CD4-positive, alpha-beta memory T cell (primary cell): ENCODE results near the gene HECTD2. TPM values are rescaled to one million over a fixed set of nuclear protein-coding genes. Genes with fewer than 3 reads are reported as not detected.

Experiments
- CTCF ChIA-PET: fragments of 350-600 bp; sonication (Branson Sonifier 250); formaldehyde crosslinking; loops from one replicate; lab custom pipeline; 2021; ENCODE audit warnings: inconsistent platforms; ENCODE audit not compliant: partially characterized antibody; lab: Charles Lee
- POLR2A ChIA-PET: fragments of 350-600 bp; sonication (Branson Sonifier 250); formaldehyde crosslinking; loops from one replicate; lab custom pipeline; 2021; ENCODE audit not compliant: partially characterized antibody; lab: Charles Lee
- DNase-seq, 5 donors: peaks; one replicate each; pipeline versions ENCODE4 v3.0.0 to v3.0.0-alpha.2; 2020 to 2022; ENCODE audit warnings: mixed read lengths in 1 of 5
- H3K27ac ChIP-seq: one replicate; pipeline ENCODE4 v1.7.0; 2013; ENCODE audit warnings: low read depth, low read length
- H3K27me3 ChIP-seq: 2 replicates; pipeline ENCODE4 v1.7.0; 2013; ENCODE audit warnings: mild to moderate bottlenecking, low read length, moderate library complexity; ENCODE audit not compliant: insufficient read depth
- H3K36me3 ChIP-seq: 2 replicates; pipeline ENCODE4 v1.7.0; 2013; ENCODE audit warnings: mild to moderate bottlenecking, low read length, moderate library complexity; ENCODE audit not compliant: insufficient read depth
- H3K4me1 ChIP-seq: 2 replicates; pipeline ENCODE4 v1.7.0; 2013; ENCODE audit warnings: mild to moderate bottlenecking, low read length, moderate library complexity; ENCODE audit not compliant: insufficient read depth
- H3K4me3 ChIP-seq, 2 donors: one replicate each; pipeline ENCODE4 v1.7.0; 2013; ENCODE audit warnings: low read length in 2 of 2, mild to moderate bottlenecking in 1 of 2
- H3K9me3 ChIP-seq, 2 donors: one replicate each; pipeline ENCODE4 v1.7.0; 2013; ENCODE audit warnings: low read length in 2 of 2, control low read depth in 1 of 2; ENCODE audit not compliant: control insufficient read depth in 1 of 2
- H3K27ac Mint-ChIP-seq, 7 donors: one replicate each; pipeline ENCODE4 v1.8.0; 2020 to 2021; ENCODE audit warnings: mixed read lengths in 7 of 7, mild to moderate bottlenecking in 6 of 7, inconsistent platforms in 3 of 7, moderate library complexity in 3 of 7
- H3K27me3 Mint-ChIP-seq, 2 donors: one replicate each; pipeline ENCODE4 v1.8.0; 2020 to 2021; ENCODE audit warnings: mixed read lengths in 2 of 2
- H3K36me3 Mint-ChIP-seq, 2 donors: one replicate each; pipeline ENCODE4 v1.8.0; 2020 to 2021; ENCODE audit warnings: mixed read lengths in 2 of 2, inconsistent platforms in 1 of 2, mild to moderate bottlenecking in 1 of 2
- H3K4me1 Mint-ChIP-seq, 4 donors: one replicate each; pipeline ENCODE4 v1.8.0; 2020 to 2021; ENCODE audit warnings: mixed read lengths in 4 of 4, mild to moderate bottlenecking in 1 of 4
- H3K4me3 Mint-ChIP-seq, 8 donors: one replicate each; pipeline ENCODE4 v1.8.0; 2020 to 2021; ENCODE audit warnings: mixed read lengths in 8 of 8, mild to moderate bottlenecking in 7 of 8, moderate library complexity in 6 of 8, inconsistent platforms in 3 of 8
- H3K9me3 Mint-ChIP-seq, 8 donors: one replicate each; pipeline ENCODE4 v1.8.0; 2020 to 2021; ENCODE audit warnings: mixed read lengths in 8 of 8, mild to moderate bottlenecking in 5 of 8, inconsistent platforms in 3 of 8, moderate library complexity in 1 of 8
- intact Hi-C: fragments of 100-400 bp; cut with micrococcal nuclease; formaldehyde crosslinking; loops from one replicate; pipeline ENCODE4 v1.15.1; 2023
- polyA plus RNA-seq, 2 donors: library from polyadenylated mRNA; unstranded; fragments of 300-500 nt; fragmentation: Illumina TruSeq; gene quantifications; one replicate each; pipeline ENCODE4 v1.2.3, GENCODE V29; 2021
- total RNA-seq, 2 experiments: library from RNA; stranded (reverse); gene quantifications; one replicate each; pipeline ENCODE4 v1.2.3, GENCODE V29; 2021

HECTD2 gene
- total and polyA plus RNA-seq, 4 experiments from 2014 or later: 0.37 to 2.7 (median 1.6) TPM

DNA sequence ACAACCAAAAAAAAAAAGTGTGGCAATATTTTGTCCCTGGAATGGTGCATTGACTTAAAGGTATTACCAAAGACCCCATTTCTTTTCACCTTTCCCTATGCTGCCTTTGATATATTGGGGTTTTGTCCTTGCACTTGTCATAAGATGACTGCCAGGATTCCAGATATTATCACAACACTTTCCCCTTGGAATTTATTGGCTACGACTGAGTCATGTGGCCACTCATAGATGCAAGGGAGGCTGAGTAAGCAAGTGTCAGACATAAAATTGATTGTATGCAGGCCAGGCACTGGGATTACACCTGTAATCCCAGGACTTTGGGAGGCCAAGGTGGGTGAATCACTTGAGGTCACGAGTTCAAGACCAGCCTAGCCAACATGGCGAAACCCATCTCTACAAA, 139.1 kb downstream of the HECTD2 start:
- DNase-seq: no peak
- H3K27ac Mint-ChIP-seq: no peak overlapping the region
- H3K27ac ChIP-seq: no peak overlapping the region
- intact Hi-C loops: no loop called here
- H3K4me3 ChIP-seq: no peak overlapping the region
- CTCF ChIA-PET: no interaction called here
- H3K9me3 Mint-ChIP-seq: no peaks in the 10 kb centered on the region
- no peaks in the 10 kb centered on the region for H3K36me3 ChIP-seq
- H3K9me3 ChIP-seq: no peaks in the 10 kb centered on the region
- H3K4me3 Mint-ChIP-seq: no peak overlapping the region
- H3K4me1 Mint-ChIP-seq: no peaks in the 10 kb centered on the region
- no peaks in the 10 kb centered on the region for H3K27me3 ChIP-seq
- no peaks in the 10 kb centered on the region for H3K4me1 ChIP-seq
- H3K27me3 Mint-ChIP-seq: peaks cover 0 to 6% of the 10 kb centered on the region in 2 donors
- no peaks in the 10 kb centered on the region for H3K36me3 Mint-ChIP-seq
- POLR2A ChIA-PET: no interaction called here

DNA sequence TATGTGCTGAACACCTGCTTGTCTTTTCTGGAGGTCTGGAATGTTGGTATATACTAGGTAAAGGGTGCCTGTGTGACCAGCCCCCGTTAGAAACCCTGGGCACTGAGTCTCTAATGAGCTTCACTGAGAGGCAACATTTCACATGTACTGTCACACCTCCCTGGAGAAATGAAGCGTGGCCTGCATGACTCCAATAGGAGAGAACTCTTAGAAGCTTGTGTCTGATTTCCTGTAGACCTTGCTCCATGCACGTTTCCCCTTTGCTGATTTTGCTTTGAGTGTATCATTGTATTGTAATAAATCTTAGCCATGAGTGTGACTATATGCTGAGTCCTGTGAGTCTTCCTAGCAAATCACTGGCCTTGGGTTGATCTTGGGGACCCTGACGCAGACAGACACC, 139.9 kb downstream of the HECTD2 start:
- ChIA-PET CTCF (no interaction called here), POLR2A (no interaction called here)
- no peak overlapping the region for H3K27ac ChIP-seq
- no peaks in the 10 kb centered on the region for H3K4me1 Mint-ChIP-seq
- H3K27me3 ChIP-seq: no peaks in the 10 kb centered on the region
- H3K27ac Mint-ChIP-seq: no peak overlapping the region
- H3K27me3 Mint-ChIP-seq: peaks cover 0 to 6% of the 10 kb centered on the region in 2 donors
- no peak for DNase-seq
- intact Hi-C loops: no loop called here
- no peak overlapping the region for H3K4me3 ChIP-seq
- no peaks in the 10 kb centered on the region for H3K9me3 Mint-ChIP-seq
- H3K4me1 ChIP-seq: no peaks in the 10 kb centered on the region
- no peaks in the 10 kb centered on the region for H3K36me3 Mint-ChIP-seq
- H3K4me3 Mint-ChIP-seq: no peak overlapping the region
- no peaks in the 10 kb centered on the region for H3K9me3 ChIP-seq
- H3K36me3 ChIP-seq: no peaks in the 10 kb centered on the region

DNA sequence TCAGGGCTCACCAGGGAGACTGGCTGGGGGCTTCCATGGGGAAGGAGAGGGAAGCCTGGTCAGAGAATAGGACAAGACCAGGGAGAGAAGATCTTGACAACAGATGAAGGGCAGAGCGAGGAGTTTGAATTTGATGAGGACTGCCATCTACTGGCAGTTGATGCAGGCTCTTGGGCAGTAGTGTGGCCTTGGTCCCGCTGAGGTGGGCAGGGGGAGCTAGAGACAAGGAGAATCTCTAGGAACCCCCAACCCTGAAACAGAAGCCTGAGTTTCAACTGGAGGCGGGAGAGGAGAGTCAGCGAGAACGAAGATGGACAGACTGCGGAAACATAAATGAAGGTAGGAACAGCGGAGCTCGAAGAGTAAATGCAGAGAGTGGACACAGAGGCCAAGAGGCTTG, 141.7 kb downstream of the HECTD2 start:
- Histone ChIP-seq H3K27me3 (no peaks in the 10 kb centered on the region), H3K27ac (no peak overlapping the region), H3K4me1 (no peaks in the 10 kb centered on the region), H3K36me3 (no peaks in the 10 kb centered on the region), H3K4me3 (no peak overlapping the region), H3K9me3 (no peaks in the 10 kb centered on the region)
- Mint-ChIP-seq H3K36me3 (no peaks in the 10 kb centered on the region), H3K9me3 (no peaks in the 10 kb centered on the region), H3K4me1 (no peaks in the 10 kb centered on the region), H3K27me3 (peaks cover 0 to 6% of the 10 kb centered on the region in 2 donors), H3K27ac (no peak overlapping the region), H3K4me3 (no peak overlapping the region)
- ChIA-PET CTCF (no interaction called here), POLR2A (no interaction called here)
- intact Hi-C loops: no loop called here
- DNase-seq: no peak

DNA sequence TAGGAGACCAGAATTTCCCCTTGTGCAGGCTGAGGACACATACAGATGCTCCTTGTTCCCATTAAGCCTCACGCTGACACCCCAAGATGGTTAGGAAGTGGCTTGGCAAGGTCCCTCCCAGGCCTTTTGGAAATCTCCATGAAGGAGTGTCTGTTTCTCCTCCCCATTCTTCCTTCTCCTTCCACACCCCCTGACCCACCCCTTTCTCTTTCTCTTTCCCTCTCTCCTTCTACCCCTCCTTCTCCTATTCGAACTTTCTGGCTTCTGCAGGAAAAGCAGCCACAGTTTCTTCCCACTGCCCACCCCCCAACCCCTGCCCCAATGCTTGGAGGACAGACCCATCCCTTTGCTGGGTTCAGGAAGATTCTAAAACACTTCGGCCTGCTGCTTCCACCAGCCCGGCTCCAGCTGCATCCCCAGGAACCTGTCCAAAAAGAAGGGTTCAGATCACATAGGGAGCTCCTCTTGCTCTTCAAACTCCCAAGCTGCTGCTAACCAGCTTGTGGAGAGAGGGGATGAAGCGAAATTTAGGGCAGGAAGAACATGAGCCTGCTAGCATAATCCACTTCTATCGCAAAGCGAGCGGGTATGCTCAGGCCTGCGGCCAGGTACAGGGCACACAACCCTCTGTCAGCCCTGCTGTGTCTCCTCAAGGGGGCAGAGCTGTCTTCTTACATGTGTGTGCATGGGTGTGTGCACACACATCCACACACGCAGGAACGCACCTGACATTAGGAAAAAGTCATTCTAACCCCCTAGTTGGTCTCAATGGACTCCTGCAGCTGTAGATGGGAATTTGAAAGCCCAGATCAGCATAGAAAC, 142.3 kb downstream of the HECTD2 start:
- H3K4me3 Mint-ChIP-seq: no peak overlapping the region
- Histone ChIP-seq H3K27ac (no peak overlapping the region), H3K4me1 (no peaks in the 10 kb centered on the region), H3K4me3 (no peak overlapping the region), H3K36me3 (no peaks in the 10 kb centered on the region), H3K9me3 (no peaks in the 10 kb centered on the region), H3K27me3 (no peaks in the 10 kb centered on the region)
- H3K9me3 Mint-ChIP-seq: no peaks in the 10 kb centered on the region
- ChIA-PET POLR2A (no interaction called here), CTCF (no interaction called here)
- peaks cover 0 to 6% of the 10 kb centered on the region in 2 donors for H3K27me3 Mint-ChIP-seq
- intact Hi-C loops: no loop called here
- no peaks in the 10 kb centered on the region for H3K36me3 Mint-ChIP-seq
- no peak for DNase-seq
- H3K4me1 Mint-ChIP-seq: no peaks in the 10 kb centered on the region
- no peak overlapping the region for H3K27ac Mint-ChIP-seq

DNA sequence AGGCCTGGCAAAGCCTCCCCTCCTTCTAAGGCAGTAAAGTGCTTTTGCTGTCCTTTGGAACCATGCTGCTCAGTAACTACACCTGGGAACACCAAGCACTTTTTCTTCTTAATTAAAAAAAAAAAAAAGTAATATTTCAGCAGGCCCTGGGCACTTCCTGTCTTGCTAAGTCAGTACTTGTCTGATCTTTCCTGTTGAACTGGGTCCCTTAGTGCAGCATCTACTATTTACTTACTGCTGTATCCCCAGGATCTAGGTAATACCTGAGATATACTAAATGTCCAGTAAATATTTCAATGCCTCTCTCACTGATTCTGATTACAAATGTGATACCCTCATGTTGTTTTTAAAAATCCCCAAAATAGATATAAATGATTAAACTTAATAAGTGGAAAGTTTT, 145.3 kb downstream of the HECTD2 start:
- no peak overlapping the region for H3K27ac Mint-ChIP-seq
- Histone ChIP-seq H3K4me1 (no peaks in the 10 kb centered on the region), H3K27me3 (no peaks in the 10 kb centered on the region), H3K27ac (no peak overlapping the region), H3K9me3 (no peaks in the 10 kb centered on the region), H3K36me3 (no peaks in the 10 kb centered on the region), H3K4me3 (no peak overlapping the region)
- no peaks in the 10 kb centered on the region for H3K36me3 Mint-ChIP-seq
- no peaks in the 10 kb centered on the region for H3K9me3 Mint-ChIP-seq
- no peak overlapping the region for H3K4me3 Mint-ChIP-seq
- intact Hi-C loops: no loop called here
- H3K27me3 Mint-ChIP-seq: peaks cover 0 to 4% of the 10 kb centered on the region in 2 donors
- DNase-seq: no peak
- POLR2A ChIA-PET: no interaction called here
- H3K4me1 Mint-ChIP-seq: no peaks in the 10 kb centered on the region
- CTCF ChIA-PET: no interaction called here

DNA sequence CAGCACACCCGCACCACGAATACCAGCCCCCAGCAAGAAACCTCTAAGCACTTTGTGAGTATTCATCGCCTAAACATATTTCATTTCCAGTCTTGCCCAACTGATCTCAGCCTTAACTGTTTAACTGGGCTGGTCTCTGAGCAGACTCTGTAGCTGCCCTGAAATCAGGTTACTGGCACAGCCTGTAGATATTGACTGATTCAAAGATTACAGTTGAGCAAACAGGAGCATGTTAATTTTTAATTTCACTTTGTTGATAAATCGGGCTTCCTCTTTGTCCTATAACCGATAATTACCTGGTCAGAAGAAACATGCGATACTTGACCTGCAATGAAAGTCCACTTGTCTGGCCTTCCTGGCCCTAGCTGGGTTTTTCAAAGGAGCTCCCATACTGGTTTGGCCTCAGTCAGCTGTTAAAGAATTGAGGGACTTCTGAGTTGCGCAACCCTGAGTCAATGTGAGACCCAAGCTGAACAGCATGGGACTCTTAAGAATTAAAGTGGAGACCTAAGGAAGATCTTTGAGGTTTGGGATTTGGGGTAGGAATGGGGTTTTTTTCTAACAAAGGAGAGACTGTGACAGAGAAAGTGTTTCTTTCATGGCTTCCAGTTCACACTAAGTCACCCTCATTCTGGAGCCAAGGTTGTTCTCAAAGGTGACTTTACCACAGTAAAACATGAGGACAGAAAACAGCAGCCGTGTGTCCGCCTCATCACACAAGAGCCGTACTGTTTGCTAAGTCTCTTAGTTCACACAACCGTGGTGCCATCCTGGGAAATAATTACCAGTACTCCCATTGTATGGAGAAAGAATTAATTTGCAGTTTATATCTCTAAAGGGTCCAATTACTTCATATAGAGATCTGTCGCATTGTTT, 146.8 kb downstream of the HECTD2 start:
- no peak overlapping the region for H3K27ac Mint-ChIP-seq
- no peaks in the 10 kb centered on the region for H3K36me3 Mint-ChIP-seq
- ChIA-PET POLR2A (no interaction called here), CTCF (no interaction called here)
- Histone ChIP-seq H3K9me3 (no peaks in the 10 kb centered on the region), H3K4me3 (no peak overlapping the region), H3K27me3 (no peaks in the 10 kb centered on the region), H3K27ac (no peak overlapping the region), H3K4me1 (no peaks in the 10 kb centered on the region), H3K36me3 (no peaks in the 10 kb centered on the region)
- no peaks in the 10 kb centered on the region for H3K4me1 Mint-ChIP-seq
- intact Hi-C loops: no loop called here
- no peak overlapping the region for H3K4me3 Mint-ChIP-seq
- H3K9me3 Mint-ChIP-seq: peaks cover 0 to 6% (median under 1%) of the 10 kb centered on the region in 8 donors
- no peak for DNase-seq
- H3K27me3 Mint-ChIP-seq: peaks cover 0 to 2% of the 10 kb centered on the region in 2 donors

DNA sequence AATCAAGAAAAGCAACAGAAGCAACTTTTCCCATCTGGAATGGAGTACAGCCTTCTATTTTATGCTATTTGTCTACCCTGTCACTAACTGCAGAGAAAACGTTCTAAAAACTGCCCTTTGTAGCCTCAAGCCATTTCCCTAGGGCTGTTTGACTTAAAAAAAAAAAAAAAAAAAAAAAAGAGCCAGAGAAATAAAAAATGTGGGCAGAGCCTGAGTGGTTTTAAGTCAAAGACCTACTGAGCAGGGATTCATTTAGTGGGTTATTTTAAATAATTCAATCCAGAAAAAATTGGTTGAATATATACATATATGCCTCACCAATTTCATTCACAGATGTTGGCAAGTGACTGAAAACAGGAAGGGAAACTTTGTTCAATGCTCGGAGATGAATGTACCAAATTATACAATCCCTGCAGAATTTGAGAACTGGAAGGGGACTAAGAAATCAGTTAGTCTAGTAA, 147.5 kb downstream of the HECTD2 start:
- no peaks in the 10 kb centered on the region for H3K4me1 ChIP-seq
- peaks cover 0 to 6% (median 2%) of the 10 kb centered on the region in 8 donors for H3K9me3 Mint-ChIP-seq
- ChIA-PET CTCF (no interaction called here), POLR2A (no interaction called here)
- H3K4me3 Mint-ChIP-seq: no peak overlapping the region
- no peaks in the 10 kb centered on the region for H3K9me3 ChIP-seq
- H3K4me3 ChIP-seq: no peak overlapping the region
- H3K4me1 Mint-ChIP-seq: no peaks in the 10 kb centered on the region
- H3K27me3 Mint-ChIP-seq: peaks cover 0 to 2% of the 10 kb centered on the region in 2 donors
- no peaks in the 10 kb centered on the region for H3K27me3 ChIP-seq
- H3K27ac ChIP-seq: no peak overlapping the region
- H3K36me3 Mint-ChIP-seq: no peaks in the 10 kb centered on the region
- H3K27ac Mint-ChIP-seq: no peak overlapping the region
- intact Hi-C loops: no loop called here
- no peak for DNase-seq
- H3K36me3 ChIP-seq: no peaks in the 10 kb centered on the region
